NCI-H146 (cell line): ENCODE data around the gene SF3B4.

Source experiments
- DNase-seq: peaks from one replicate; lab custom pipeline; 2025; lab: John Stamatoyannopoulos, UW

The SF3B4 gene

DNA sequence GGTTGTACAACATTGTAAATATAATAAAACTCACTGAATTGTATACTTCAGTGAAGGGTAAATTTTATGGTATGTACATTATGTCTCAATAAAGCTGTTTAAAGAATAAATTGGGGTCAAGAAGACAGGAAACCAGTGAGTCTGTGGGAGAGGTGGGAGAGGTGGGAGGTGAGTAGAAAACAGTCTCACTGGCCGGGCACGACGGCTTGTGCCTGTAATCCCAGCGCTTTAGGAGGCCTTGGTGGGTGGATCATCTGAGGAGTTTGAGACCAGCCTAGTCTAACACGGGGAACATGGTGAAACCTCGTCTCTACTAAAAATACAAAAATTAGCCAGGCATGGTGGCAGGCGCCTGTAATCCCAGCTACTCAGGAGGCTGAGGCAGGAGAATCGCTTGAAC lies 4.9 kb upstream of the SF3B4 start:
- no peak for DNase-seq

DNA sequence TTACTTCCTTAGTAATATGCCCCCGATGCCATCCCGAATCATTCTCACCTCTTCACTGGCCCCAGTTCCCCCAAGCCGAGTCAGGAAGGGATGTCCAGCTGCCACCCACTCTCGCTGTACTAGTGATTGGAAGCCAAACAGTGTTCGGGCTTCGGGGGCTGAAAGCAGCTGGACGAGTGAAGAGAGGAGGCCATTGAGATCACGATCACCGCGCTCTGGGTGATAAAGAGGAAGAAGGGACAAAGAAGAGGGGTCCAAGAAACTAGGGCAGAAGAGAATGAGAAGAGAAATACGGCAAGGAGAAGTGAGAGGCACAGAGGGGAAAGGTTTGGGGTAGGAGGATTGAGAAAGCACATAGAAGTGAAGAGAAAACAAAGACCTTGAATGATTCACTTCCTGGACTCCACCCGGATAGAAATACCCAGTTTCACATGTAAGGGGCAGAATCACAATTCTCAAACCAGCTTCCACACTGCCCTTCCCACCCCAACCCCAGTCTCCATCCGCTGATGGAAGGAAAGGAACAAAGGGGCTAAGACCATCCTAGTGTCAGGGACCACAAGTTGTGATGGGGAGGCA lies 3.7 kb upstream of the SF3B4 start:
- no peak for DNase-seq

DNA sequence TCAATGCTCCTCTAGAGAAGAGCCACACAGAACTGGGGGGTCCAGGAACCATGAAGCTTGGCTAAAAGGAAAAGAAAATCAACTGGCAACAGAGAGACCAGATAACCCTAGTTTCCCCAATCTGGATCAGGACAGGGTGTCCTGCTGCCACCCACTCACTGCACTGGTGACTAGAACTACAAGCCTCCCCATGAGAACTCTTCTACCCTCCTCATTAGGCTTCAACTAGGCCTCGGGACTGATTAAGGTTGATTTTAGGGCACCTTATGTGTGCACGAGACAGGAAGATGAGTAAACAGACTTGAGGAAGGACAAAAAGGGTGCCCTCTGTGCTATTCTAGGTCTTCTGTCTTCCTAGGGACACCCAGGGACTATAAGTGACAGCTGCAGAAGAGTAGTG lies 2.3 kb upstream of the SF3B4 start:
- DNase-seq = no peak

DNA sequence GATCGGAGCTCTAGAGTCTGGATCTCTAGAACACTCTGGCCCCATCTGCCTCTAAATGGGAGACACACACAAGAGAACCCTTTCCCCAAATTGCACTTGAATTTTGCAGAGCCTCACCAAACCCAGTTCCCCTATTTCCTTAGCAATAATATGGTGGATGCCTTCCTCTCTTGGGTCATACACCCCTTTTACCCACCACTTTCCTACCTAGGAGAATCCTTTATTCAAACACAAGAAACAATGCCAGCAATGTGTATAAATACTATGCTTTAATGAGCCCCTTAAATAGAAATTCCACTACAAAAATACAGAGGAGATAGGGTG lies 760 bp upstream of the SF3B4 start:
- DNase-seq = no peak

DNA sequence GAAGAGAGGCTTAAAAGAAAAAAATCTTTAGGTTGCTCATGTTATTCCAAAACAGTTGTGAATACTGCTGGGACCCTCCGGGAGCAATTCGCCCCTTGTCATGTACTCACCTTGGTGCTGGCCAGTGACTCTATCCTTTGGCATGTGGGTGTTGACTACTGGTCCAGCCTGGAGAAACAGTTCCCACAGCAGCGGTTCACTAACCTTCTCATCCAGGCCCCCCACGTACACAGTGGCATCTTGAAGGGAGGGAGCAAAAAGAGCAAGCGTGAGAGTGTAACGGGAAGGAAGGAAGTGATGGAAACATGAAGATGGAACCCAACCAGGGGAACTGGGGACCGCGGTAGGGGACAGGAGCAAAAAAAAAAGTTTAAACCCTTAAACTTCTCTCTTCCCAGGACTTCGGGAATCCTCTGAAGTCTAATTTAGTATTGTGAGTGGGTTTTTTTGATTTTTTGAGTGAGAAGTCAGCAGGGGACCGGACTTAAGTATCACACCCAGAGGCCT lies 494 bp downstream of the SF3B4 start:
- no peak for DNase-seq

DNA sequence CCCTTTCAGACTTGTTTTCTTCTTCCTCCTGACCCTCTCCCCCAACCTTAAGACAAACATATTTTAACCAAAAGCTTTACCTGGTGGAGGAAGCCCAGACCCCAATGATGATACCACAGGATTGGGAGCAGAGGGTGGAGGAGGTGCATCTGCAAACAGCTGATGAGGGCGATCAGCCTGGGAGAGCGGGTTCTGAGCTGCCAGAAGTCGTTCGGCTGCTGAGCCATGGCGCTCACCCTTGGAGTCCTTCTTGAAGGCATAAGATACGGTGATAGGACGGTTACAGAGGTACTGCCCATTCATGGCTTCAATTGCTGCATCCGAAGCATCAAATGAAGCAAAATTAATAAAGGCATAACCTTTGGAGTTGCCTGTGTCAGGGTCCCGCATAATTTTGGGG lies 1.3 kb downstream of the SF3B4 start:
- DNase-seq = no peak

DNA sequence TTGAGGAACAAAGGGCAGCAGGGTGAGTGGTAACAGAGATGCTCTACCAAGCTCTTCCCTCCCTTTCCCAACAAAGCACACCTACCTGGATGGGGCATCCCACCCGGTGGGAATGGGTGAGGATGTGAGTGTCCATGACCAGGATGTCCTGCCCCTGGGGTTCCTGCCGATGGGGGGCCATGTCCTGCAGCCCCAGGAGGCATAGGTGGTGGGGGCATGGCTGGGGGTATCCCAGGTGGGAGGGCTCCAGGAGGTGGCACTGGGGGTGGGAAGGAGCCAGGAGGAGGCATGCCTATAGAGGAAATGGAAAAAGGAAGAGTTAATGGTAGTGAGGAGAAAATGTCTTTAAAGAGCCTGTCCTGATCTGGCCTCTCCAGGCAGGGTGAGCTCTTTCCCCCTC lies 1.9 kb downstream of the SF3B4 start:
- DNase-seq = no peak

DNA sequence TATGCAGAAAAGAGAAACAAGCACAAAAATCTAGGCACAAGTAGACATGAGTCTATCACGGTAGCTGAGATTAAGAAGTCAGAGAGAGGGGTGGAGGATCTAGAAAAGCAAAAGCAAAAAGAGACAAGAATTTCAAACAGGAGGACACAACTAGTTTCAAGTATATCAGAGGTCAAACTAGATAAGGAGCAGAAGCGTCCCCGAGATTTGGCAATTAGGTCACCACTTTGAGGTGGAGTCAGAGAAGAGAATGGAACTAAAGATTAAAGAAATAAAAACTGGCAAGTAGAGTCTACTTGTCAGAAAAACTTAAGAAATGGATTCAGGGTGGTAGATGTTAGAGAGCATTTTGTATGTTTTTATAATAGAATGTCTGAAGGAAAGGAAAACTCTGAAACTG lies 2.3 kb downstream of the SF3B4 start:
- DNase-seq = no peak

DNA sequence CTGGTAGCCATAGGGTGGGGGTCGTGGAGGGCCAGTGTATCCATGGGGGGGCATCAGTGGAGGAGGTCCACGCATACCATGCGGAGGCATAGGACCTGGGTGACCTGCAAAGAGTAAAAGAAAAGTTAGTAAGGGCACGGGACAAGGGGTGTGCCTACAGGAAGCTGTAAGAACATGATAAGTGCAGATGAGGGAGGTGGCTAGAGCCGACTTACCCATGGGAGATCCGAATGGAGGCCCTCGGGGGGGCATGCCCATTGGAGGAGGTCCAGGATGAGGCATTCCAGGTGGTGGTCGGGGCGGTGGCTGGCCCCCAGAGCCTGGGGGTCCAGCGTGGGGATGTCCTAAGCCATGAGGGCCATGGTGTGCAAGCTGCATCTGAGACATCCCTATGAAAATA lies 4.0 kb downstream of the SF3B4 start:
- DNase-seq = no peak

DNA sequence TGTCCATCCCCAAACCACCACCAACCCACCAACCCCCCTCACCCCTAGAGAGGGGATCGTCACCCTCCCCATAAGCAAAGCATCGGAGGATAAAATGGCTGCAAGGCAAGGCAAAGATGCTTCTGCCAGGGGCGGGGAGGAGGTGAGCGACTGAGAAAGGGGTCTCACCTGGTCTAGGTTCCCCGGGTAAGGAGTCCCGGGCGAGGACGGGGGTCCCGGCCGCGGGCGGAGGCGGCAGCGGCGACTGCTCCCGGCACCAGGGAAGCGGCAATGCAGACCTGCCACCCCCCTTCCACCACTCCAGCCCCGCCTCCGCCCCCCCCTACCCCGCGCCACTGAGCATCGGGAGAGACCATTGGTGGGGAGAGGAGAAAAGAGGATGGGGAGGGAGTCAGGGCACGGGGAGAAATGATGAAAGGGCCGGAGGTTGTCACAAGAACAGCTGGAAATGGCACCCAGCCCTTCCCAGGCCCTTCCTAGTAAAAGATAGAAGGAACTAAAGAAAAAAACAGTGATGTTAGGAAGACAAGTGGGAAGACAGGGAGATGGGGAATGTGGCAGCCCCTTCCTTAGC lies 9.9 kb downstream of the SF3B4 start, which contains the start of gene SV2A:
Gene SV2A, minus strand, starts transcription at position 274 of the 574 bp plus-strand sequence. CDS start 4,004 bp downstream, outside the sequence.
- DNase-seq = peak; percentile 85

DNA sequence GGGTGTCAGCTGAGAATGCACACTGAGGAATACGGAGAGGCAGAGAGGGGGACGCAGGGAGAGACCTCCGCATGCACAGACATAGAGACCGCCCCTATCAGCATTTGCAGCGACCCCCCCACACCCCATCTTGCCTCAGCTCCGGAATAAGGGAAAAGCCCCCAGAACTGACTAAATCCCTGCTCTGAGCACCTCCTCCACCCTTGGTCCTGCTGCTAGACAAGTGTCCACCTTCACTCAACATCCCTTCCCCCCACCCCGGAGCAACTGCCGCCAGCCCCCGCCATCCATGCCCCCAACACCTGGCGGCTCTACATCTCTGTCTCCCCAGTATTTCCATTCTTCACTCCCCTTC lies 10.7 kb downstream of the SF3B4 start:
- DNase-seq = no peak

DNA sequence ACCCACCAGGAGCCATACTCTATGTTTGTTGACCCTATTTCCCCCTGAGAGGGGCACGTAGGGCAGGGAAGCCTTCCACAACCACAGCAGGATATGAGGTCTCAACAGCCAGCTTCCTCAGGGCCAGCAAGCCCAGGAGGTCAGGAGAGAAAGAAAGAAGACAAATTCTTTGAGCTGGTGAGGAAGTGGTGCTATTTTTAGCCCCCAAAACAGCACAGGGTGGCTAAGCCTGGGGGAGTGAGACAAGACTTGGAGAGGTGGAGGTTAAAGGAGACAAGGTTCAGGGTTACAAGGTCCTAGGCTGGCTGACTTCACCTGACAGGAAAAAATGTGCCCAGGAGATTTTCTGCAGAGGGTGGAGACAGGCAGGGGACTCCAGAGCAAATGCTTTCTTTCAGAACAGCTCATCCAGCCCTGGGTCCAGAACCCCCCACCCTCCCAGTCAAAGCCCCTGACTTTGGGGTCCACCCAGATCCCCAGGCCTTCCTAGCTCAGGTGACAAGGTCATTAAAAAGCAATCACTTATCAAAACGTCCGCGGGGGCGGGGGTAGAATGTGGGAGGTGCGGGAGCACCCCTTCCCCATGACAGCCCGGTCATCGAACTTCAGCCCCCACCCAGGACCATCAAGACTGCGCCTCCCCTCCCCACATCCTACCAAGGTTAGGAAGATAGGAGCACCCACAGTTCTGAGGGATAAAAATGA lies 11.3 kb downstream of the SF3B4 start:
- DNase-seq = no peak

DNA sequence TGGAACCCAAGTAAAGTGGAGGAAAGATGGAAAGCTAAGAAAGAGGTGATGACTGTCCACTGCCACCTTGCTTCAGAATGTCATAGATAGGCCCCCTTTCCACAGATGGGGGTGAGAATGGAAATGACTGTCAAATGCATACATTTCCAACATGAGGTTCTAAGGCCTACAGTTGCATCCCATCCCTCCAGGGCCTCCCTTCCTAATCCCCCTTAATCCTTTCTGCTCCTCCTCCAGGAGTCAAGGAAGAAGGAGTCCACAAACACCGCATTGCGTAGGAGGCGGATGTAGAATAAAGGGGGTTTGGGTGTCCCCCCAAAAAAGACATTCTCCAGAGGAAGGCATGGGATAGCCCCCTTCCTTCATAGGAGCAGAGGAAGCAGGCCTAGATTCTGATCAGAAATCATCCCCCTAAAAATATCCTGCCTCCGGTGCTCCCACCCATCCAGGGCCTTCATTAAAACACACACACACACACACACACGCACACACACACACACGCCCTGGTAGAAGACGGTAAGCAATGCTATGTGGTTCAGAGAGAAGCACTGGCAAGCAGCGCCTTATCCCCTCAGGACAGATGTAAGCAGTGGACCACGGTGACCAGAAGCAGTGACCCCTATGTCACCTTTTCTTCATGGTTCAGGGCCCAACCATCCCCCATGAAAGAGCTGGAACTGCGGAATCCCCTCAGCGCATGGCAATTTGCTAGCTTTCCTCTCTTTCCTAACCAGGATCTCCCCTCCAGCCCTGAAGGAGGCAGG lies 12.0 kb downstream of the SF3B4 start:
- DNase-seq = no peak

DNA sequence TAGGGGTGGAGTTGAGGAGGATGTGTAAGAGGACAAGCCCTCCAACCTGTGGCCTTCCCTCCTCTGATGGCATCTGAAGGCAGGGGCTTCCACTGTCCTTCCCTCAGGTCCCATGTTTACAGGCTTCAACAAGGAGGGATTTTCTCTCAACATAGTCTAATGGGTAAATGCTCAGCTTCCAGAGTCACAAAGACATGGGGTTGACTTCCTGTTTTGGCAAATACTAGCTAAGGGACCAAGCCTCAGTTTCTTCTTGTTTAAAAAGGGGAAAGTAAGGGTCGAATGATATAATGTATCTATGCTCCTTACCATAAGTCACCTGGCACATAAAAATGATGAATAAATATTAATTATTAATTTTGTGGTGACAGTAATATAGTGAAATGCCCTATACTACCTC lies 13.1 kb downstream of the SF3B4 start:
- no peak for DNase-seq

DNA sequence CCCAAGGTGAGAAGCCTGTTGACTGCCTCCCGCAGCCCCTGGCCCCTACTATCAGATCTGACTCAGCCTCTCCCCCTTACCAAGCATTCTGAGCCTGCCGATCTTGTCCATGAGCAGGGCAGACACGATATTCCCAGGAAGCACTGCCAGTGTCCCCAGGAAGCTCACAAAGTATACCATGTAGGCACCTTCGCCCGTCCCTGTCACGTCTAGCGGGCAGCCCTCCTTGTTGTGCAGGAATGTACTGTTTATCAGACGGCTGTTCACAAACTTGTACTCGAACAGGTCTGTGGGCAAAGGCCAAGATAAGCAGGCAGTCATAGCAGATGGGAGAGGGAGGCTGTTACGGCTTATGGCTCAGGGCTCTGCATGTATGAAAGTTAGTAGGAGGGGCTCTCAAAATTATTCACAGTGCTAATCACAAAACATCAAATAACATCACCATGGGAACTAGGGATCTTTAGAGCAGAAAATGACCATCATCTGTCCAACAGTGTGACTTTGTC lies 21.0 kb downstream of the SF3B4 start:
- DNase-seq = no peak

DNA sequence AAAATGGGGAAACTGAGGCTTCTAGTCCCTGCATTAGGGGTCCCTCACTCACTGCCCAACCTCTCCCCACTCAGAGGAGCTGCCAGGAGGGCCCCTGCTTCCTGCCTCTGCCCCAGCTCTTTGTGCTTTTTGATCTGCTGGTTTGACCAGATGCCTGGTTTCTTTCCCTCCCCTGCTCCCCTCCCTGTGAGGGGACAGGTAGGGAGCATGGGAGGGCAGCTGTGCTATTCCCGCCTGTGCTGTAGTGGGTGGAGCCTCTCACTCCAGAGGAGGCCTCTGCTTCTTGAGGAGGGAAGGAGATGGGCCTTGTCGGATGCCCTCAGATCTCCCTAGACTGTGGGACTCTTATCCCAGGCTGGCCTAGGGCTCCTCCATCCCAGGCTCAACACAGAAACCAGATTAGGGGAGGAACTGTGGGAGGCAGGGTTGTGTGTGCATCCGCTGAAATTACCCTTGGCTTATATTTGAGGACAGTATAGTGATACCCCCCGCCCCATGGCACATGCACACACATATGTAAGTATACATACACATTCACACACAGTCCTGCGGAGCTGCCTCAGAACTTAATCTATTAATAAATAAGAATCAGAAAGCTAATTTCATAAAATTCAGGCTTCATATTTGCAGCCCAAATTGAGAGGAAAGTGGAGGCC lies 23.6 kb downstream of the SF3B4 start:
- DNase-seq = no peak

DNA sequence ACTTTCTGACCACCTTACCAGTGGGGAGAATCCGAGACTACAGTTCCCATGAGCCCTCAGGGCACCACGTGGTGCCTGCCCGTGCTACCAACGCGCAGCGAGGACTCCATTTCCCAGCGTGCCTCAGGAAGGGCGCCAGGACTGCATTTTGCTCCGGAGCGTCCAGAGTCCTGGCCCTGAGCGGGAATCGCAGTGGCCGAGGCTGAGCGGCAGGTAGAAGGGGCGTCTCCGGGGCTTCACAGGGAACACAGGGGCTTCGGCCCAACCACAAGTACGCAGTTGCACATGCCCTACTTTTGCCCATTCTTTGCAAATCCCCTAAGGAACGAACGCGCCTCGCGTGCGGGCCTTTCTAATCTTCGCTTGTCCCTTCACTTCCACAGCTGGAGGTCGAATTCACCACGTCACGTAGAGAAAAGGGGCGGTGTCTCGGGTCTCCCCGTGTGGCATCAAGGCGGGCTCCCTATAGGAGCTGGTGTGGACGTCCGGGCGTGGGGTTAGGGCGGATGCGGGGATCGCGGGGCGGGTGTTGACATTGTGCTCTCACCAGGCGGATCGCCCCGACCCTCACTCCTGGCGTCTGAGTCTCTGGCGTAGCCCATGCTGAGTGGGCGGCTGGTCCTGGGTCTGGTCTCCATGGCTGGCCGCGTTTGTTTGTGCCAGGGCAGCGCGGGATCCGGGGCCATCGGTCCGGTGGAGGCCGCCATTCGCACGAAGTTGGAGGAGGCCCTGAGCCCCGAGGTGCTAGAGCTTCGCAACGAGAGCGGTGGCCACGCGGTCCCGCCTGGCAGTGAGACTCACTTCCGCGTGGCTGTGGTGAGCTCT lies 27.9 kb downstream of the SF3B4 start, which contains the start of gene BOLA1:
Gene BOLA1, plus strand, starts transcription at position 109 of the 825 bp plus-strand sequence. Its CDS starts 492 bp downstream, at position 601.
- DNase-seq = peak; percentile 96

DNA sequence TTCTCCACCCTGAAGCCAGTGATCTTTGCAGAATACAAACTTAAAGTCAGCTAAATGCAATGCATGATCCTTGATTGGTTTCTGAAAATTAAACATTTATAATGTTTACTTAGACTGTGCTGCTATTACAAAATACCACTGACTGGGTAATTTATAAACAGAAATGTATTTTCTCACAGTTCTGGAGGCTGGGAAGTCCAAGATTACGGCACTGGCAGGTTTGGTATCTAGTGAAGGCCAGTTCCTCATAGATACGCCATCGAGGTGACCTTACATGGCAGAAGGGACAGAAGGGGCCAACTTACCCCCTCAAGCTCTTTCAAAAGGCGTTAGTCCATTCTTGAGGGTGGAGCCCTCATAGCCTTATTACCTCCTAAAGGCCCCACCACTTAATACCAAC lies 31.0 kb downstream of the SF3B4 start:
- DNase-seq = no peak

DNA sequence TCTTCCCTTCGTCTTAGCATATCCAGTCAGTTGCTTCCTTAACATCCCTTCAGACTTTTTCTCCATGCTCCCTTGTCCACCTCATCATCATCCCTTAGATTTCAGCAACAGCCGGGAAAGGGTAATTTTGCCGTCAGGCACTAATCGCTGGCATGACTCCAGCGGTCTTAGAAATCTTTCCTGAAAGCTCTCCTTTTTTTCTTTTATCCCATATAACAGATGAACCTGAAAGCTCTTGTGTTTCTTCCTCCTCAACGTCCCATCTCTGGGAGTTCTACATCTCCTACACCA lies 38.7 kb downstream of the SF3B4 start:
- peak; percentile 55 for DNase-seq

DNA sequence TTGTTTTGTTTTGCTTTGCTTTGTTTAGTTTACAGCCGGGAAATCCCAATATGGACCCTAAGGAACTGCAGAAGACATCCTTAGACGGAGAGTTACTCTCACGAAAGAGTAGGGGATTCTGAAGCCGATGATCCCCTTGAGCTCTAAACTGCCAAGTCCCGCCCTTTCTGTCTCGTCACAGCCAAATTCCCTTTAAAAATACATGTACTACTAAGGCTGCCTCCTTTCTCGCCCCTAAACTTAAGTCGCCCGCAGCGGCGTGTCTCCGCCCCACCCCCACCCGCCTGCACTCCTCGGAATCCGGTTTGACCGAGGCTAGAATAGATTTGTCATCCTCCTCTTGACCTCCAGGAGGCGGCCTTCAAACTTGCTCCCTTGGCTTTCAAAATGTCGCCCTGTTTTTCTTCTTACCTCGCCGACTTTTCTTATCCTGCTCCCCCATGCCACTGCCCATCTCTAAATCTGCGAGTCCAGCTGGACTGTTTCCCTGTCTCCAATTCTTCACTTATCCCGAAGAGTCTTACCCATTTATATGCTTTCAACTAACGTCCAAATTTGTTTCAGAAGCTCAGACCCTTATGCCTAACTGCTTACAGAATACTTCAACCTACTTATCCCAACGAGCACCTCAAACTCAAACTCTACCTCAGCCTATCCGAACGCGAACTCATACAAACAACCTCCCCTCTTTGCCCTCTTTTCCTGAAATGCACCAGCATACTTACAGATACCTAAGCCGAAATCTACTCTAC lies 39.2 kb downstream of the SF3B4 start:
- peak; percentile 89 for DNase-seq
